ENCODE measurements around the gene VAC14. TPM values are rescaled to one million over a fixed set of nuclear protein-coding genes. Genes with fewer than 3 reads are reported as not detected.

The VAC14 gene
- total RNA-seq, 1 donor from 2014 or later = 38.1 TPM

DNA sequence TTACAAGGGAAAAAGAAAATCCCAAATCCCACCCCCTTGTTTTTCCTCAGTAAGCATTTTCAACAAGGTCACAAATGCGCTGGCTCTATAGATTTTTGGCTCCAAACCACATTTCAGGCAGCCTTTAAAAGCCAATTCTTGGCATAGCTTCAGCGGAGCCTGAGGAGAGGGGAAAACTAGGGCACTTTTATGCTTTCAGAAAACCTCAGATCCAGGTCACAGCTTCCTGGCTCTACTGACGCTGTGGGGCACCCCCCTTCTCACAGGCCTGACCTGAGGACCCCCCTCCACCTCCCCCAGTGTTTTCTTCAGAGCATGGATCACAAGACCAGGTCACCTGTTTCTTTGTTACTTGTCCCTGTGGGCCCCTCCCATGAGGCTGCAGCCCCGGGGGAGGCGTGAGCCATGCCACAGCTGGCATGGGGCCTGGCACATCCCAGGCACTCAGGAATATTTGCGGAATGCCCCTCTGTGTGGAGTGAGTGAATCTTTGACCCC, 85.0 kb downstream of the VAC14 start:
- intact Hi-C loops (cut with DNase I) = no loop called here
- Histone ChIP-seq H3K4me1 (peaks cover 46% of the 10 kb centered on the region), H3K36me3 (no peaks in the 10 kb centered on the region), H3K27ac (peak overlapping the region; percentile 85), H3K9me3 (no peaks in the 10 kb centered on the region), H3K4me3 (no peak overlapping the region), H3K27me3 (no peaks in the 10 kb centered on the region)
- no peak for DNase-seq (ENCODE audit: extremely low spot score in 2 of 2)
- no peak for TF ChIP-seq POLR2AphosphoS5 (IDR thresholded peaks at IDR 0.05; ENCODE audit: insufficient read depth in 1 of 2, low read depth in 1 of 2)
- no peak for TF ChIP-seq POLR2A (IDR thresholded peaks at IDR 0.05)
- no peak for TF ChIP-seq CTCF (IDR thresholded peaks at IDR 0.05)

DNA sequence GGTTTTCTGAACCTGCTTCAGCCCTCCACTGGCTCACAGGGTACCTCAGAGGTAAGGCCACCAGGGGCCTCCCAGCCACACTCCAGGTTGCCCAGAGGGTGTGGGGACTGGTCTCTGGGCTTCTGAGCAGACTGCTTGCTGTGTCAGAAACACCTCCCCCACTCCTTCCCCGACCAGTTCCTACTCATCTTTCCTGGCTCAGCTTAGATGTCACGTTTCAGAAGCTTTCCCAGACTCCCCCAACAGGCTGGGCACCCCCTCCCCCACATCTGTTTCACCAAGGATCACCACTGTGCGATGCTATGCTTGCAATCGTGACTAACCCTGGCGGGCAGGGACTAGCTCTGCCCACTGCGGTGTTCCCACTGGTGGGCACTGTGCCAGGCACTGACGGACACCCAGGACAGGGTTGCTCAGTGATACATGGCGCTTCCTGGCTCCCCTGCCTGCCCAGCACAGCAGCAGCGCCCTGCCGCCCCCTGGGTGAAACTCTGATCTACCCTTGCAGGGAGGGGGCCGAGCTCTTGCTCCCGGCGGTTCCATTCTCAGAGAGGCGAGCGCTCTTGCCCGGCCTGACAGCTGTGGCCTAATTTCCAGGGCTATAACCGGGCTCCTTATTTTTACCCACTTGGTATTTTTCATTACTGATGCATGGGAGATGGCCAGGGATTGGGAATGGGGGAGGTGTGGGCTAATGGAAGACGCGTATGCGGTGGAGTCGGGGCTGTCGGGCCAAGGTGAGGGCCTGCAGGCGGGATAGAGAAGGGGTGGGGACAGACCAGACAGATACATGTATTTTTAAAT, 85.7 kb downstream of the VAC14 start:
- Histone ChIP-seq H3K4me3 (peak overlapping the region in 1 of 2 donors; percentile 29), H3K27ac (peak overlapping the region; percentile 85), H3K36me3 (no peaks in the 10 kb centered on the region), H3K4me1 (peaks cover 46% of the 10 kb centered on the region), H3K9me3 (no peaks in the 10 kb centered on the region), H3K27me3 (no peaks in the 10 kb centered on the region)
- DNase-seq (ENCODE audit: extremely low spot score in 2 of 2) = no peak
- intact Hi-C loops (cut with DNase I) = no loop called here
- TF ChIP-seq CTCF (IDR thresholded peaks at IDR 0.05) (no peak), POLR2AphosphoS5 (IDR thresholded peaks at IDR 0.05; ENCODE audit: insufficient read depth in 1 of 2, low read depth in 1 of 2) (peak in 1 of 2 donors; percentile 82)

- TF ChIP-seq CTCF (IDR thresholded peaks at IDR 0.05) = no peak
- TF ChIP-seq POLR2AphosphoS5 (IDR thresholded peaks at IDR 0.05; ENCODE audit: insufficient read depth in 1 of 2, low read depth in 1 of 2) = no peak
- TF ChIP-seq POLR2A (IDR thresholded peaks at IDR 0.05) = no peak
- H3K27ac ChIP-seq = peak overlapping the region; percentile 85
- intact Hi-C loops (cut with DNase I) = no loop called here
- no peaks in the 10 kb centered on the region for H3K36me3 ChIP-seq
- H3K9me3 ChIP-seq = no peaks in the 10 kb centered on the region
- no peak for DNase-seq (ENCODE audit: extremely low spot score in 2 of 2)
- no peak overlapping the region for H3K4me3 ChIP-seq
- H3K27me3 ChIP-seq = no peaks in the 10 kb centered on the region
- H3K4me1 ChIP-seq = peaks cover 50% of the 10 kb centered on the region
Observed at GRCh38 chr16:70714581-70715054, 86.3 kb downstream of the VAC14 start.

DNA sequence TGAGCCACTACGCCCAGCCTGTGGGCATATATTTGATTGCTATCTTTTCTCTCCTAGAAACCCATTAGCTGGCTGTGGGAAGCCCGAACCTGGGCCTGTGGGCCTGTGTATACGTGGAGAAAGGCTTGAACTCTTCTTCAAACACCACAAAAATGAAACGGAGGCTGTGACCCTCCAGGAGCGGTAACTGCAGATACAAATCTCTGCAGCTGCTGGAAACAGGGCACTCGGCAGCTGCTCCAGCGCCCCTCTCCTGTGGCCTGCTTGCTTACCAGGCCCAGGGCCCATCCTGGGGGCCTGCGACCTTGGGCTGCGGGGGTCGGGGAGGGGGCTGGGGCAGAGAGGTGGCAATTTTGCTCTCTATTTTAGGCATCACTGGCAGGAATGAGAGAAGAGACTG, 87.1 kb downstream of the VAC14 start:
- Histone ChIP-seq H3K9me3 (no peaks in the 10 kb centered on the region), H3K4me1 (peaks cover 55% of the 10 kb centered on the region), H3K36me3 (no peaks in the 10 kb centered on the region), H3K27ac (peak overlapping the region; percentile 85), H3K27me3 (no peaks in the 10 kb centered on the region), H3K4me3 (no peak overlapping the region)
- DNase-seq (ENCODE audit: extremely low spot score in 2 of 2) = no peak
- intact Hi-C loops (cut with DNase I) = no loop called here
- TF ChIP-seq CTCF (IDR thresholded peaks at IDR 0.05) = no peak
- no peak for TF ChIP-seq POLR2AphosphoS5 (IDR thresholded peaks at IDR 0.05; ENCODE audit: insufficient read depth in 1 of 2, low read depth in 1 of 2)
- TF ChIP-seq POLR2A (IDR thresholded peaks at IDR 0.05) = no peak

DNA sequence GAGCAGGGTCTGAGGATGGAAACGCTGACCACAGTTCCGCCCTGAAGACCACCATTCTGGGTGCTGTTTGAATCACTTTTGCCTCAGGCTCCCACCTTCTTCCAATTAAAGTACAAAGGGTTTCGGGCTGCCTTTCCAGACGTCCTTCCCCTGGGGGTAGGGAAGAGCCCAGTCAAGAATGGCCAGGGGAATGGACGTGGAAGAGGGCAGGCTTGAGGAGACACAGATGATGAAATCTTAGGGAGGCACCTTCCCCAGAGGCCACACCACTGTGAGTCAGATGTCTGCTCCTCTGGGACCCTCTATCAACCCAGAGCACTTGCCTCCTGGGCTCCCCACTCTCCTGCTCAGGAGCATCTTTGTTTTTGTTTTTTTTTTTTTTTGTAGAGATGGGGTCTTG, 87.6 kb downstream of the VAC14 start:
- H3K27me3 ChIP-seq = no peaks in the 10 kb centered on the region
- peak overlapping the region; percentile 85 for H3K27ac ChIP-seq
- TF ChIP-seq POLR2AphosphoS5 (IDR thresholded peaks at IDR 0.05; ENCODE audit: insufficient read depth in 1 of 2, low read depth in 1 of 2) (no peak), POLR2A (IDR thresholded peaks at IDR 0.05) (no peak), CTCF (IDR thresholded peaks at IDR 0.05) (no peak)
- H3K4me3 ChIP-seq = no peak overlapping the region
- peaks cover 54% of the 10 kb centered on the region for H3K4me1 ChIP-seq
- H3K9me3 ChIP-seq = no peaks in the 10 kb centered on the region
- DNase-seq (ENCODE audit: extremely low spot score in 2 of 2) = no peak
- intact Hi-C loops (cut with DNase I) = no loop called here
- H3K36me3 ChIP-seq = no peaks in the 10 kb centered on the region

Data from vagina (tissue), 2 donors.